HG02623 (cell line): ENCODE data around the gene GKN2.
A peak's percentile ranks its signal among the peaks of the same experiment; 100 is the strongest.
"Not testable (repeated sequence)": the region's sequence is repeated elsewhere in the genome, so short reads cannot be mapped to it uniquely, and the experiment has no call there.

ENCODE experiments used
- ATAC-seq: cut with Tn5 transposase; IDR thresholded peaks from one replicate; pipeline ENCODE4 v1.9.1; 2021; ENCODE audit warnings: moderate library complexity; ENCODE audit not compliant: unreplicated experiment

Gene GKN2

GRCh38 chr2:68921646-68922045, 31.0 kb downstream of the GKN2 start:
- ATAC-seq: no peak

GRCh38 chr2:68920481-68921170, 32.1 kb downstream of the GKN2 start:
- ATAC-seq: no peak

- ATAC-seq: no peak
Measured at GRCh38 chr2:68918497-68918896, 34.2 kb downstream of the GKN2 start.

DNA sequence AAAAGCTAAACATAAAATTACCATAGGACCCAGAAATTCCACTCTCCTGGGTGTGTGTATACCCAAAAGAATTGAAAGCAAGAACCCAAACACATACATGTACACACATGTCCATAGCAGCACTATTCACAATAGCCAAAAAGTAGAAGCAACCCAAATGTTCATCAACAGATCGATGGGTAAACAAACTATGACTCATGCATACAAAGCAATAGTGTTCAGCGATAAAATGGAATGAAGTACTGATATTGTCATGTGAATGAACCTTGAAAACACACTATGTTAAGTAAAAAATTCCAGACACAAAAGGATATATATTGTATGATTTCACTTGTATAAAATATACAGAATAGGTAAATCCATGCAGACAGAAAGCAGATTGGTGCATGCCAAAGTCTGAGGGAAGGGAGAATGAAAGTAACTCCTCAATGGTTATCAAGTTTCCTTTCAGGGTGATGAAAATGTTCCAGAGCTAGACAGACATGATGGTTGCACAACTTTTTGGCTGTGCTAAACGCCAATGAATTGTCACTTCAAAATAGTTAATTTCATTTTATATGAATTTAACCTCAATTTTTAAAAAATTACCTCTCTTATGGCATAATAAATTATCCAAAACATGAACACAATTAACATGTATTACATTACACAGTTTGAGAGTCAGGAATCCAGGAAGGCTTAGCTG, 35.5 kb downstream of the GKN2 start:
- no peak for ATAC-seq

GRCh38 chr2:68916226-68916625, 36.5 kb downstream of the GKN2 start:
- ATAC-seq: no peak

DNA sequence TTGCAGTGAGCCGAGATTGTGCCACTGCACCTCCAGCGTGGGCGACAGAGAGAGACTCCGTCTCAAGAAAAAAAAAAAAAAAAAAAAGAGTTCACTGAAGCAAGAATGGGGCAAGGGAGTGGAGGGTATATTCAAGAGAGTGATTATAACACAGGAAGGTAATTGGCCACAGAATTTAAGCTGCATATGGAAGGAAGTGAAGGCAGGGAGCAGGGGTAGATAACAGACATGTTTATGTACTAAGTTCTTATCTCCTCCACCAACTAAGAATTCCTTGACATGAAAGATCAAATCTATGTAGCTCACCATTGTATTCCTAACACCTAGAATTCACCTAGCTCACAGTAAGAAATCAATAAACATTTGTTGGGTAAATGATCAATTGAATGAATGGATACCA, 37.3 kb downstream of the GKN2 start:
- no peak for ATAC-seq

DNA sequence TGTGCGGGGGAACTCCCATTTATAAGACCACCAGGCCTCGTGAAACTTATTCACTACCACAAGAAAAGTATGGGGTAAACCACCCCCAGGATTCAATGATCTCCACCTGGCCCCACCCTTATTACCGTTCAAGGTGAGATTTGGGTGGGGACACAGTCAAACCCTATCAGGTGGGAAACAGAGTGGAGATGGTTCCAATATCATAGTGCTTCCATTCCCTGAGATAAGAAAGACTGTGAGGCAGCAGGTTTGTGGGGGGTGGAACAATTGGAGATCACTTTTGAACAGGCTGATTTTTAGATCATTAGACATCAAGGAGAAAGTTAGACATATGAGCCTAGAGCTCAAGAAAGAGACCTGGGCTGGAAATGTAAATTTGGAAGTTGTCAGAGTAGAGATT, 39.3 kb downstream of the GKN2 start:
- ATAC-seq: no peak

DNA sequence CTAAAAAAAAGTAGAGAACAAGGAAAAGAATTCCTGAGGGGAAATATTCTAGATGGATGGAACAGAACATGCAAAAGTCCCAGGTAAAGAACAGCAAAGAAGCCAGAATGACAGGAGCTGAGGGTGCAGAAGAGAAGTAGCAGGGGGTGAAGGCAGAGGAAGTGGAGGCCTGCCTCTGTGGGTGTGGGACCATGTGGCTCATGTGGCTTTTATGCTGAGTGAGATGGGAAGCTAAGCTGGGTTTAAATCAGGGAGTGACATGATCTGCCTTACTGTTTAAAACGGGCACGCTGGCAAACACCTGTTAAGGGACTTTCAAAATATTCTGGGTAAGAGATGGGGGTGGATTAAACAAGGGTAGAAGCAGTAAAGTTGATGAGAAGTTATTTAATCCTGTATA, 40.0 kb downstream of the GKN2 start:
- no peak for ATAC-seq

DNA sequence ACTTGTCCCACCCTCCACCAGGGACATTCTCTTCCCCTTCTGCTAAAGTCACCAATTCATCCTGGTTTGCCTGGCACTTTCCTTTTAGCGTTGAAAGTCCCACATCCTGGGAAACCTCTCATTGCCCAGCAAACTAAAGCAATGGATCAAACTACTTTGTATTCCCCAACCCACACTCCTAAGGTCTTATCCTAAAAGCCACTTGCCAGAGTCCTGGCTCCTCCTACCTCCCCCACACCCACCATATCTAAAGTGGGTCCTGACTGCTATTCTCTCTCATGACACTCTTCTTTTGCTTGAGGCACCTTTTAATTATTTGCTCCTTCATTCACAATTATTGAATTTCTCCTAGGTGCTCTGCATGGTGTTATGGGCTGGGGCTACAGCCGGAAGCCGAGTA, 40.6 kb downstream of the GKN2 start:
- ATAC-seq: no peak

- ATAC-seq: no peak
Measured at GRCh38 chr2:68911709-68912108, 41.0 kb downstream of the GKN2 start.

DNA sequence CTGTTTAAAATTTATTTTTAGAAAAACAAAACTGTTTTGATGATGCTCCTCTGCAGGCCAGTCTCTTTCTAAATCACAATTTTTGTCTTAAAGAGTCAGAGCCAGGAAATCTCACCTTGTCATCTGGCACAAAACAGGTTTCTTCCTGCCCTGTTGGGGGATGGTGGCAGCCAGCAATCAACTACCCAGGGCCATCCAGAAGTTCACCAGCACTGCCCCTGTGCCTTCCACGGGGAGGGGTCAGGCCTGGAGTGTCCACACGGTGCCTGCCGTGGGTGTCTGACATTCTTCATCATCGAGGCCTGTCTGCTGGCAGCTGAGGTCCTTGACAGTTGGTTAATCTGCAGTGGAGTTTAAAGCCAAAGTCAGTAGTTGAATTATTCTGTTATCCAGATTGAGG, 41.4 kb downstream of the GKN2 start:
- ATAC-seq: no peak

DNA sequence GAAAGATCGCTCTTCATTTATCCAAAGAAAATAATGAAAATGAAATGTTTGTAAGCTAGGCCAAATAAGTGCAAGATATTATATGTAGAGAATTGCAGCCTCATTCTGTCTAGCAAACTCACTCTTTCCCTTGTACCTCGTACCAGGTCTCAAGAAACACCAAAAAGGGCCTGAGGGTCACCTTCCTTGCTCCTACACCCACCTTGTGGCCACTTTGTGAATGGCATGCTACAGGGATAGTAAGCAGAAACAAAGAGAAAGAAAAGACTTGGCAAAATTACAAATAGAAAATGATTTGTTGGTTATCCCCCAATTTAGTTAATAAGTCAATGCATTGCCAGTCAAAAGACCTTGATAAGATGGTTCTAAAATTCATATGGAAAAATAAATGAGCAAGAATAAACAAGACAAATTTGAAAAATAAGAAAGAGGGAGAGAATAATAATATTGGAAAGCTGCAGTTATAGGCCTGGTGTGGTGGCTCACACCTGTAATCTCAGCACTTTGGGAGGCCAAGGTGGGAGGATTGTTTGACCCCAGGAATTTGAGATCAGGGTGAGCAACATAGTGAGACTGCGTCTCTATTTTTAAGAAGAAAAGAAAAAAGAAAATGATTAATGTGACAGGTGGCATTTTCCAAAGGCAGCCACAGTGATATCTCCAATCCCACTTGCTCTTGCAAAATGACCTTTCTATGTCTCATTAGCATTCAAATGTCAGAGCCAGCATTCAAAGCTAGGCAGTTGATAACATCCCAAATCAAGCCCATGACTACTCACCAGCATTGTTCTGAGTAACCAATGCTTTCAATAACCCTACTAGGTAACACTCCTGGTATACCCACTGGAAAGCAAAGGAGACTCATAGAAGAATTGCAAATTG, 42.7 kb downstream of the GKN2 start:
- peak; percentile 30 for ATAC-seq

GRCh38 chr2:68908392-68908970, 44.2 kb downstream of the GKN2 start:
- ATAC-seq: peak; percentile 94

DNA sequence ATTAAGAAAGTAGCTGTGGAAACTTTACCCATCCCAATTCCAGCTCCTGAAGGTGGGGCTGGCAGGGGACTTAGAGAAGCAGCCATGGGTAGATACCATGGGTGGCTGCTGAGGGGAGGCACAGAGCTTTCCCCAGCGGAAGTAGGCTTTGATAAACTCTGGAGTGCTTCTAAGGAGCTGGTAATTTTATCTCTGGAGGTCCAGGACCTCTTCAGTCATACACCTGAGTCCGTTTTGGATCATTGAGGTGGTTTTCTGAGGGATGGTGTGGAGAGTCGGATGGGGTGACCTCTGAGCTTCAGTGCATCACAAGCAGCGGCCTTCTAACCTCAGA, 44.8 kb downstream of the GKN2 start:
- ATAC-seq: peak; percentile 4

DNA sequence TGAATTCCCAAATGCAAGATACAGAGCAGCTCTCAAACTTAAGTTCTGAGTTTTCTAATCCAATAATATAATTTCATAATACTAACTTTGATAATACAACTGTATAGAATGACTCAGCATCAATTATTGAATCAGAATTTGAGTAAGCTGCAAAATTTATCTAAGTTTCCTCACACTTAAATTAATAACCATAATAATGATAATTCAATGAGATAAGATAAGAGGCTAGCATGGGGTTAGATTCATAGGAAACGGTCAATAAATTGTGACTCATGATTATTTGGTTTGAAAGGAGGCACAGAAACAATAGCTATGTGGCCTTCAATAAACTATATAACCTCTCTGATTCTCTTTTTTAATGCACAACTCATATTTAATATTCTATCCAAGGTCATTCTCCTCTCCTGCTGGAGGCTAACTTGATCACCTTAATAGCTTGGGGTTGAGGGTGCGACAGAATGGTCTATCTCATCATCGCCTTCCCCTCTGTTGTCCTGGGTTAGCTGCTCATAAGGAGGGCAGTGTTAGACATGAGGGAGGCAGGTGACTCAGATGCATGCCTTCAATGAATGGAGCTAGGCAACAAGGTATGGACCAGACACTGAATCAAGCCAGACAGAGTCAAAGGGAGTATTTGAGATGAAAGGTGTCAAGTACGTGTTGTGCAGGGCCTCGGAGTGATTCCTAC, 45.3 kb downstream of the GKN2 start:
- no peak for ATAC-seq

GRCh38 chr2:68906716-68907115, 46.0 kb downstream of the GKN2 start:
- ATAC-seq: no peak

DNA sequence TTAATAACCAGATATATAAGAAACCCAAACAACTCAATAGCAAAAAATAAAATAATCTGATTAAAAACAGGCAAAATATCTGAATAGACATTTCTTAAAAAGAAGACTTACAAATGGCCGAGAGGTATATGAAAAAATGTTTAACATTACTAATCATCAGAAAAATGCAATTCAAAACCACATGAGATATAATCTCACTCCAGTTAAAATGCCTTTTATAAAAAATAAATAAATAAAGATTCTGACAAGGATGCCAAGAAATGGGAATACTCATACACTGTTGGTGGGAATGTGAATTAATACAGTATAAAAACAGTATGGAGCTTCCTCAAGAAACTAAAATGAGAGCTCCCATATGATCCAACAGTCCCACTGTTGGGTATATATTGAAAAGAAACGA, 47.6 kb downstream of the GKN2 start:
- no peak for ATAC-seq

DNA sequence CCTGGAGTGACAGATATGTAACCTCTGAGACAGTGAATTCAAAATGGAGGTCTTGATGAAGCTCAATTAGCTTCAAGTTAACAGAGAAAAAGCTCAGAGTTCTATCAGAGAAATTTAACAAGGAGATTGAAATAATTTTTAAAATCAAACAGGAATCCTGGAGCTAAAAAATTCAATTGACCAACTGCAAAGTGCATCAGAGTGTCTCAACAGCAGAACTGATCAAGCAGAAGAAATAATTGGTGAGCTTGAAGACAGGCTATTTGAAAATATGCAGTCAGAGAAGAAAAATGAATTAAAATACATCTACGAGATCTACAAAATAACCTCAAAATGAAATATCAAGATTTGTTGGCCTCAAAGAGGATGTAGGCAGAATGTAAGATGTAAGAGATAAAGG, 51.1 kb downstream of the GKN2 start:
- no peak for ATAC-seq

DNA sequence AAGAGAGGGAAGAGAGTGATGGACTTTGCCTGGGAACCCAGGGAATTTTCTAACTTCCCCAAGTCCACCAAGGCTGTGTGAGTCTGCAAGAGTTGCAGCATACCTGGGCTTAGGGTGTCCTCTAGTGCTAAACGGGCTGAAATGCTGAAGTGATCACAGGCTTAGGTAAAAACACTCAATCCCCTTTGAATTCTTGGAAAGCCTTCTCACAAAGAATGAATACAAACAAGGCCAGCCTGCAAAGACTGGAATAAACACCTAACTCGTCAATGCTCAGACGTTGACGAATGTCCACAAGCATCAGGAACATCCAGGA, 51.5 kb downstream of the GKN2 start:
- ATAC-seq: no peak

DNA sequence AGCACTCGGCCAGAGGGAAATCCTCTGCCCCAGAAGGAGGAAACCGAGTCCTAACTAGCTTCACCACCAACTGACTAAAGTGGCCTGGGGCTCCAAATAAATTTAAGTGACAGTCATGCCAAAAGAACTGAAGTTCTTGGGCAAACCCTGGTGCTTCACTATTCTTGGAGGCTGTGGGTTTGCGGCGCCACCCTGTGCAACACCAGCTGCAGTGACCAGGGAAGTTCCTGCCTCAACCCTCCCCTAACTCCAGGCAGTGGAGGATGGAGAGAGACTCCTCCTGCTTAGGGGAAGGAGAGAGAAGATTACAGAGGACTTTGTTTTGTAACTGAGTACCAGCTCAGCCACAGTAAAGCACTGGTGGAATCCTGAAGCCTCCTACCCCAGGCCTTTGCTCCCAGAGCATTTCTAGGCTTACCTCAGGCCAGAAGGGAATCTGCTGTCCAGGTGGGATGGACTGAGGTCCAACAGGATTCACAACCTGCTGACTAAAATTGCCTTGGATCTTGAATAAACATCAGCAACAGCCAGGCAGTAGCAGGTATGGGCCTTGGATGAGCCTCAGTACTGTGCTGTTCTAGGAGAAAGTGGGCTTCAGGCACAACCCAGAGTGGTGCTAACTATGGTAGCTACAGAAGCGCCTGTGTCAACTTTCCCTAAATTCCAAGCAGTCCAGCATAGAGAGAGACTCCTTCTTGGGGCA, 52.0 kb downstream of the GKN2 start:
- no peak for ATAC-seq

DNA sequence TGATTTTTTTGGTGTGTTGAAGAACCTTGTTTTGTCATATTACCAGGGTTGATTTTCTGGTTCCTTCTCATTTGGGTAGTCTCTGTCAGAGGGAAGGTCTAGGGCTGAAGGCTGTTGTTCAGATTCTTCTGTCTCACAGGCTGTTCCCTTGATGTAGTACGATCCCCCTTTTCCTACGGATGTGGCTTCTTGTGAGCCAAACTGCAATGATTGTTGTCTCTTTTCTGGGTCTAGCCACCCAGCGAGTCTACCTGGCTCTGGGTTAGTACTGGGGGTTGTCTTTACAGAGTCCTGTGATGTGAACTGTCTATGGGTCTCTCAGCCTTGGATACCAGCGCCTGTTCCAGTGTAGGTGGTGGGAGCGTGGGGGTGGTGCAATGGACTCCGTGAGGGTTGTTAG, 56.7 kb downstream of the GKN2 start:
- ATAC-seq: not testable (repeated sequence)
